ENCODE data around the gene BMP7.

GRCh38 chr20:57287901-57288300, 21.5 kb upstream of the BMP7 start:
- TF ChIP-seq GATA2 (IDR thresholded peaks at IDR 0.05; ENCODE audit: low read depth, low read length) (no peak), GATA3 (IDR thresholded peaks at IDR 0.05; ENCODE audit: low read depth, low read length) (no peak)

Measured in SH-SY5Y (cell line).